ENCODE data around the gene CNTN2. TPM values are rescaled to one million over a fixed set of nuclear protein-coding genes. Genes with fewer than 3 reads are reported as not detected.

The CNTN2 gene
- total RNA-seq, 1 experiment from 2014 or later = not detected

DNA sequence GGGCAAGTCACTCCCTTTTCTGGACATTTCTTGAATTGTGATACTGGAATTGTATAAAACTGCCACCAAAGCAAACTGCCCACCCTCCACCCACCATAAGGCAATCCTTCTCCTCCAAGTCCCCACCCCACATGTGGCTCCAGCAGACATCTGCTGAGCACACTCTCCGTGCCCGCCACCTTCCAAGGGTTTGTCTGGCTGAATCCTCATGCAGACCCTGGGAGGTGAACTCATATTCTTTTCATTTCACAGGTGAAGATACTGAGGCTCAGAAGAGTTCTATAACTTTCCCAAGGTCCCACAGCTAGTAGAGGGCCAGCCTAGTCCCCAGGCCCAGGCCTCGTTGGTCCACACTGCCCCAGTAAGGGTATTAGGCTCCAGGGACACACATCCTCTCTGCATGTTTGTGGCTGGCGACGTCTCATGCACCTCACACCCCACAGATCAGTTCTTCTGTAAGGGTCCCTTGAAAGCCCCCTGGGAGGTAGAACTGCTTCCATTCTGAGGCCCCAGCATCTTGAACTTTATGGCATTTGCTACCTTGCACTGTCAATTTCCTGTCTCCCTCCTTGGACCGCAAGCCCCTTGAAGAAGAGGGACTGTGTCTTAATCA, 14.1 kb downstream of the CNTN2 start:
- intact Hi-C loops (cut with micrococcal nuclease; ENCODE audit: unreplicated experiment) = no loop called here
- H3K4me3 ChIP-seq = no peak overlapping the region
- peaks cover 83% of the 10 kb centered on the region for H3K27me3 ChIP-seq (ENCODE audit: insufficient read depth, low read depth)
- H3K79me2 ChIP-seq (ENCODE audit: low read depth) = no peaks in the 10 kb centered on the region
- H4K20me1 ChIP-seq (ENCODE audit: insufficient read depth) = no peaks in the 10 kb centered on the region
- no peaks in the 10 kb centered on the region for H3K9me3 ChIP-seq (ENCODE audit: insufficient read depth, low read depth)
- no peak for DNase-seq
- H3F3A ChIP-seq (ENCODE audit: insufficient read depth, low read depth) = no peaks in the 10 kb centered on the region
- H3K36me3 ChIP-seq (ENCODE audit: low read depth) = no peaks in the 10 kb centered on the region
- no peaks in the 10 kb centered on the region for H3K9me2 ChIP-seq (ENCODE audit: insufficient read depth)
- no TSS peak for BruUV-seq (replicated peaks)
- H3K4me1 ChIP-seq (replicated peaks; ENCODE audit: insufficient read depth) = no peaks in the 10 kb centered on the region
- CTCF ChIA-PET = no interaction called here
- POLR2A ChIA-PET (ENCODE audit: unreplicated experiment) = no interaction called here
- no peak overlapping the region for H2AFZ ChIP-seq
- no peak for TF ChIP-seq EZH2 (IDR thresholded peaks at IDR 0.05; ENCODE audit: low read depth)
- TF ChIP-seq, protein P1, sequence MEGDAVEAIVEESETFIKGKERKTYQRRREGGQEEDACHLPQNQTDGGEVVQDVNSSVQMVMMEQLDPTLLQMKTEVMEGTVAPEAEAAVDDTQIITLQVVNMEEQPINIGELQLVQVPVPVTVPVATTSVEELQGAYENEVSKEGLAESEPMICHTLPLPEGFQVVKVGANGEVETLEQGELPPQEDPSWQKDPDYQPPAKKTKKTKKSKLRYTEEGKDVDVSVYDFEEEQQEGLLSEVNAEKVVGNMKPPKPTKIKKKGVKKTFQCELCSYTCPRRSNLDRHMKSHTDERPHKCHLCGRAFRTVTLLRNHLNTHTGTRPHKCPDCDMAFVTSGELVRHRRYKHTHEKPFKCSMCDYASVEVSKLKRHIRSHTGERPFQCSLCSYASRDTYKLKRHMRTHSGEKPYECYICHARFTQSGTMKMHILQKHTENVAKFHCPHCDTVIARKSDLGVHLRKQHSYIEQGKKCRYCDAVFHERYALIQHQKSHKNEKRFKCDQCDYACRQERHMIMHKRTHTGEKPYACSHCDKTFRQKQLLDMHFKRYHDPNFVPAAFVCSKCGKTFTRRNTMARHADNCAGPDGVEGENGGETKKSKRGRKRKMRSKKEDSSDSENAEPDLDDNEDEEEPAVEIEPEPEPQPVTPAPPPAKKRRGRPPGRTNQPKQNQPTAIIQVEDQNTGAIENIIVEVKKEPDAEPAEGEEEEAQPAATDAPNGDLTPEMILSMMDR (conservative IDR thresholded peaks at IDR 0.05) = no peak
- no peak overlapping the region for H3K27ac ChIP-seq
- no peak overlapping the region for H3K4me2 ChIP-seq

DNA sequence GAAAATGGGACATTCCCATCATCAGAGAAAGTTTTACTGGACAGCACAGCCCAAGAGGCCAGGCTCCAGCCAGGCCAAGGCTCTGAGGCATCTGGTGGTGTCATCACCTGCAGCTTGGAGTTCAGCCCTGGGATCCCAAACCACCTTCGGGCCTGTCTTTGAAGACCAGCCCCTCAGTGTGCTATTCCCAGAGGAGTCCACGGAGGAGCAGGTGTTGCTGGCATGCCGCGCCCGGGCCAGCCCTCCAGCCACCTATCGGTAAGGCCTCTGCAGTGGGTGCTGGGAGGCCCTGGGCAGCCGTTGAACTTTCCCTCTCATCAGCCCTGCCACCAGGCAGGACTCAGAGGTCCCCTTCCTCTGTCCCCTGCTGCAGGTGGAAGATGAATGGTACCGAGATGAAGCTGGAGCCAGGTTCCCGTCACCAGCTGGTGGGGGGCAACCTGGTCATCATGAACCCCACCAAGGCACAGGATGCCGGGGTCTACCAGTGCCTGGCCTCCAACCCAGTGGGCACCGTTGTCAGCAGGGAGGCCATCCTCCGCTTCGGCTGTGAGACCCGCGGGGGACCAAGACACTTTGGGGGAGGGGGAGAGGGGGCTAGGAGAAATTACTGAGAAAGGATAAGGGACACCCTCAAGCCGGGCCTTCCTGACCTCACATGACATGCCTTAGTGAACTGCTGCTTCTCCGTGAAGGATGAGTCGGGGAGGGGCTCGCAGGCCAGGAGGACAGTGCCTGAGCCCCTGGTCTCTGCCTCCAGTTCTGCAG, 15.0 kb downstream of the CNTN2 start:
- POLR2A ChIA-PET (ENCODE audit: unreplicated experiment) = no interaction called here

DNA sequence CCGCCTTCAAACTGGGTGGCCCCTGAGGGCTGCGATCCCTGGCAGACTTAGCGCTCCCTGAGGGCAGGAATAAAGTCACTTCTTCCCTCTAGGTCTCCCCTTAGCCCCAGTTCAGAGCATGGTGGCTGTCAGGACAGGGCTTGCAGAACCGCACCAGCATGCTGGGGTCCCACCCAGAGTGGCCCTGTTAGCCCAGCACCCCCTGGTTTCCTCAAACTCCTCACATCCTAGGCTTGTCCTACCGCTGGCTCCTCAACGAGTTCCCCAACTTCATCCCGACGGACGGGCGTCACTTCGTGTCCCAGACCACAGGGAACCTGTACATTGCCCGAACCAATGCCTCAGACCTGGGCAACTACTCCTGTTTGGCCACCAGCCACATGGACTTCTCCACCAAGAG, 15.8 kb downstream of the CNTN2 start:
- Histone ChIP-seq H3K4me3 (no peak overlapping the region), H2AFZ (no peak overlapping the region), H3K36me3 (ENCODE audit: low read depth) (no peaks in the 10 kb centered on the region), H3K4me1 (replicated peaks; ENCODE audit: insufficient read depth) (no peaks in the 10 kb centered on the region), H3K4me2 (no peak overlapping the region), H3F3A (ENCODE audit: insufficient read depth, low read depth) (no peaks in the 10 kb centered on the region), H3K9me2 (ENCODE audit: insufficient read depth) (no peaks in the 10 kb centered on the region), H3K79me2 (ENCODE audit: low read depth) (no peaks in the 10 kb centered on the region), H3K27me3 (ENCODE audit: insufficient read depth, low read depth) (peaks cover 84% of the 10 kb centered on the region), H3K9me3 (ENCODE audit: insufficient read depth, low read depth) (no peaks in the 10 kb centered on the region), H3K27ac (no peak overlapping the region), H4K20me1 (ENCODE audit: insufficient read depth) (no peaks in the 10 kb centered on the region)
- no peak for TF ChIP-seq EZH2 (IDR thresholded peaks at IDR 0.05; ENCODE audit: low read depth)
- TF ChIP-seq, protein P1 (conservative IDR thresholded peaks at IDR 0.05) = no peak
- ChIA-PET POLR2A (ENCODE audit: unreplicated experiment) (no interaction called here), CTCF (no interaction called here)
- intact Hi-C loops (cut with micrococcal nuclease; ENCODE audit: unreplicated experiment) = no loop called here
- no peak for DNase-seq
- BruUV-seq (replicated peaks) = no TSS peak

More for the DNA sequence above, 15.0 kb downstream of the CNTN2 start:
- DNase-seq = no peak
- no peaks in the 10 kb centered on the region for H4K20me1 ChIP-seq (ENCODE audit: insufficient read depth)
- no peaks in the 10 kb centered on the region for H3K9me2 ChIP-seq (ENCODE audit: insufficient read depth)
- CTCF ChIA-PET = no interaction called here
- no peak overlapping the region for H3K27ac ChIP-seq
- H2AFZ ChIP-seq = no peak overlapping the region
- no peak for TF ChIP-seq EZH2 (IDR thresholded peaks at IDR 0.05; ENCODE audit: low read depth)
- TF ChIP-seq, protein P1 (conservative IDR thresholded peaks at IDR 0.05) = no peak
- no peaks in the 10 kb centered on the region for H3K79me2 ChIP-seq (ENCODE audit: low read depth)
- intact Hi-C loops (cut with micrococcal nuclease; ENCODE audit: unreplicated experiment) = no loop called here
- H3F3A ChIP-seq (ENCODE audit: insufficient read depth, low read depth) = no peaks in the 10 kb centered on the region
- H3K9me3 ChIP-seq (ENCODE audit: insufficient read depth, low read depth) = no peaks in the 10 kb centered on the region
- no peak overlapping the region for H3K4me3 ChIP-seq
- no peaks in the 10 kb centered on the region for H3K4me1 ChIP-seq (replicated peaks; ENCODE audit: insufficient read depth)
- no peaks in the 10 kb centered on the region for H3K36me3 ChIP-seq (ENCODE audit: low read depth)
- no TSS peak for BruUV-seq (replicated peaks)
- H3K4me2 ChIP-seq = no peak overlapping the region
- peaks cover 84% of the 10 kb centered on the region for H3K27me3 ChIP-seq (ENCODE audit: insufficient read depth, low read depth)

Data from PC-9 (cell line).